ENCODE data around the gene IKZF1.

The IKZF1 gene

GRCh38 chr7:50450590-50451032 lies 146.1 kb downstream of the IKZF1 start:
- DNase-seq (ENCODE audit: low read depth in 2 of 2) = no peak
